HG03520 (cell line): ENCODE data around the gene TMC2.

Experiments used
- ATAC-seq: cut with Tn5 transposase; IDR thresholded peaks from one replicate; pipeline ENCODE4 v1.9.1; 2021; ENCODE audit warnings: mild to moderate bottlenecking, moderate library complexity; ENCODE audit not compliant: unreplicated experiment

The TMC2 gene

GRCh38 chr20:2564406-2564805 is 28.0 kb downstream of the TMC2 start:
- no peak for ATAC-seq

GRCh38 chr20:2575682-2576081 is 39.3 kb downstream of the TMC2 start:
- ATAC-seq: no peak

DNA sequence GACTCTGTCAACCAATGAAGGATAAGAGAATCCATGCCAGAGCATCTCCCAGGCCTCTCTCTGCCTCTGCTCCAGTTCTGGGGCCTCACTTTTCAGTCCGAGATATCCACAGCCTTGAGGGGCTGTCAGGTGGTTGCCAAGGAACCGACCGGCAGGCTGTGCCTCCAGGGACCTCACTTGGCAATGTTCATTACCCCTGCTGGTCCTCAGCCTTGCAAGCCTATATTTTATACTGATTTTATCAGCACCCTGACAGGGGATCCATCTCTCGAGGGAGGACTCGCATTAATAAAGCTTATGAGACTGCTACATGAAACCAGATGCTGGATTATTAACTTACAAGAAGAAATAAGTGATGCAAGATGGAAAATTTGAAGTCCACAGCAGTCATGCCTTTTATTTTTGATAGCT is 39.9 kb downstream of the TMC2 start:
- ATAC-seq: no peak

DNA sequence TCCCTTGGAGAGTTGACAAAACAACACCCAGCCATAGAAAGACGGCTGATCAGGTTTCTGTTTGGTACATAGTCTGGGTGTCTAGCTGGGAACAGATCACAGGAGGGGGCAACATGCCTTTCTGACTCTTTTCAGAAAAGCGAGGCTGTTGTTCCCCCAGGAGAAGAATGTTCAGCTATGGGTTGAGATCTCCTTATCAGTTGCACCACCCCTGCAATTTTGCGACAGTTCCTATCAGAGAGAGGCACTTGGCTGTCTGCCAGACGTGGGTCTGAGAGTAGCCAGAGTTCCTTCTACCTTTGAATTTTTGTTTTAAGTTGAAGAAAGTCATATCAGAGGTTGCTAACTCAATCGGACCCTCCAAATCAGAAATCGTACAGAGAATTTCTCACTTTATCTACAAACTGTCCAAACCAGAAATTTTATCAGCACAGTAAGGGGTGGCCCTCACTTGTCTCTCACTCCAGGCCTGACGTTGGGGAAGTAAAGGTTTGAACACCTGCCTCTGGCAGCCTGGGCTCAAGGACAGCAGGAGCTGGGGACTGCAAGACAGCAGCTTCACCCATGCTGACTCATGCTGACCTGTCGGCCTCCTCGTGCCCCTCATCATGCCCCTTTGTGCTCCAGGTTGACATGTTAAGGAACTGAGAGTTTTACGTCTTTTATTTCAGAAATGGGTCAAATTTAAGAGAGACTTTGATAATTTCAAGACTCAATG is 42.3 kb downstream of the TMC2 start:
- no peak for ATAC-seq

GRCh38 chr20:2585811-2586210 is 49.4 kb downstream of the TMC2 start:
- no peak for ATAC-seq

GRCh38 chr20:2593756-2594155 is 57.4 kb downstream of the TMC2 start:
- ATAC-seq: no peak

DNA sequence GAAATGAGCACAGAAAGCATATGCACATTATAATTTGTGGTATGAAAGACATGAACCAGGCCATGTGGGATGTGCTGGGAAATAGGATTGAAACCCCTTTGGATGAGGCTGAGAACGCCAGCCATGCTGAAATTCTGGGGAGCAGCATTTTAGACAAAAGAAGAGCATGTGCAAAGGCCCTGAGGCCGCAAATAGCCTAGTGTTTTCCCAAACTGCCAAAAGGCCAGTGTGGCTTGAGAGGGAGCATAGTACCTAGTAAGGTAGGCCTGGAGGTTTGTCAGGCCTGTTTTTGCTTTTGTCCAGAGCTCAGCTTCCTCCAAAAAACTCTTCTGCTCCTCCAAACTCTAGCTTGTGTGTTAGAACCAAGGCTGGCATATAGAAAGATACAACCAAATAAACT is 58.7 kb downstream of the TMC2 start:
- ATAC-seq: no peak

DNA sequence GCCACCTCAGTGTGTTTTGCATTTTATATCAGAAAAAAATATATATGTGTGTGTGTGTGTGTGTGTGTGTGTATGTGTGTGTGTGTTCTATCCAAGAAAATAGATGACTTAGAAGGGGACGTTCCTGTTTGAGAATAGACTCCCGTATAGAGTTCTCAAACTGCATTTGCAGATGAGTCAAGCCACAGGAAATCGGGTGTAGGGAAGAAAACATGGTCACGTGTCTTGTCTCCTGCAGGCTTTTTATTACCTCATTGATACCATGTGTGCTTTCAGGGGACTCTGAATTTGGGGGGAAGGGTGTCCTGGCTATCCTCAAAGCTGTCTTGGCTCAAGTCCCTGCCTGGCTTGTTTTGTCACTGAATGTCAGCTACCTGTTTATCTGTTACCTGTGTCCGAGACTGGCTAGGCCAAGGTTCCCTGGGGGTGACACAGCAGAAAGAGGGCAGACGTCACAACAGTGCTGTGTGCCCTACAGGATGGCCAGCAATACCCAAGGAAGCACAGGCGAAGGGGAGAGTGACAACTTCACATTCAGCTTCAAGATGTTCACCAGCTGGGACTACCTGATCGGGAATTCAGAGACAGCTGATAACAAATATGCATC is 60.4 kb downstream of the TMC2 start:
- ATAC-seq: no peak

GRCh38 chr20:2599288-2600006 is 63.1 kb downstream of the TMC2 start:
- ATAC-seq: no peak

DNA sequence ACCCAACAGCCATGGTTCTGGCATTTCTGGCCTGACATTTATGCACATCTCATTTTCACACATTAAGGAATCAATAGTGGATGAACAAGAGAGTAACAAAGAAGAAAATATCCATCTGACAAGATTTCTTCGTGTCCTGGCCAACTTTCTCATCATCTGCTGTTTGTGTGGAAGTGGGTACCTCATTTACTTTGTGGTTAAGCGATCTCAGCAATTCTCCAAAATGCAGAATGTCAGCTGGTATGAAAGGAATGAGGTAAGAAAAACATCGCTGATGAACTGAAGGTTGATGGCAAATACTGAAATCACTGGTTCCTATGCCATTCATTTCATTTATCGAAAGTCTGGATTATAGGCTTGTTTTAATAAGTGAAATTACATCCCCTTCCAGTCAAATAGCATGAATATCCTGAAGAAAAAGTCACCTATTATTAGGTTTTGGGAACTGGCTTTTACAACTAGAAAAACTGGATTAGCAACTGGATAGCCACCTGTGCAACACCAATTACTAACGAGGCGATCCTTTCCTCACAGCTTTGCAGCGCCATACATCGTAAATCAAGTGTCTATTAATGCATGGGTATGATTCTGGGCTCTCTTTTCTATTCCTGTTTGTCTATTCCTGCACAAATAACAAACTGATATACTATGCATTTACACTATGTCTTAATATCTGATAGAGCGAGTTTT is 65.8 kb downstream of the TMC2 start:
- no peak for ATAC-seq

- no peak for ATAC-seq
These were observed 66.4 kb downstream of the TMC2 start for GRCh38 chr20:2602746-2603145.

GRCh38 chr20:2603816-2604505 is 67.6 kb downstream of the TMC2 start:
- ATAC-seq: no peak

DNA sequence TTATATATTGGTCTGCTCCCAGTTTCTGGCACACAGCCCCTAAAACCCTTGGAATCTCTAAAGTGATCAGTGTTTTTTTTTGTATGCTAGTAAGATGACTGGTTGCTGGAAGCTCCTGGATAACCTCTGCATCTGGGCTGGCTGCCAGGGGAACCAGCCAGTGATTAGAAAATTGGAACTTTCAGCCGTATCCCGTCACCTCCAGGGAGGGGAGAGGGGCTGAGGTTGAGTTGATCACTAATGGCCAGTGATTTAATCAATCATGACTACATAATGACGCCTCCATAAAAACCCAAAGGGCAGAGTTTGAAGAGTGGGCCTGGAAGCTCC is 68.1 kb downstream of the TMC2 start:
- ATAC-seq: no peak

- ATAC-seq: no peak
These were observed 70.2 kb downstream of the TMC2 start for GRCh38 chr20:2606507-2607006.

GRCh38 chr20:2610326-2610725 is 74.0 kb downstream of the TMC2 start:
- ATAC-seq: no peak

DNA sequence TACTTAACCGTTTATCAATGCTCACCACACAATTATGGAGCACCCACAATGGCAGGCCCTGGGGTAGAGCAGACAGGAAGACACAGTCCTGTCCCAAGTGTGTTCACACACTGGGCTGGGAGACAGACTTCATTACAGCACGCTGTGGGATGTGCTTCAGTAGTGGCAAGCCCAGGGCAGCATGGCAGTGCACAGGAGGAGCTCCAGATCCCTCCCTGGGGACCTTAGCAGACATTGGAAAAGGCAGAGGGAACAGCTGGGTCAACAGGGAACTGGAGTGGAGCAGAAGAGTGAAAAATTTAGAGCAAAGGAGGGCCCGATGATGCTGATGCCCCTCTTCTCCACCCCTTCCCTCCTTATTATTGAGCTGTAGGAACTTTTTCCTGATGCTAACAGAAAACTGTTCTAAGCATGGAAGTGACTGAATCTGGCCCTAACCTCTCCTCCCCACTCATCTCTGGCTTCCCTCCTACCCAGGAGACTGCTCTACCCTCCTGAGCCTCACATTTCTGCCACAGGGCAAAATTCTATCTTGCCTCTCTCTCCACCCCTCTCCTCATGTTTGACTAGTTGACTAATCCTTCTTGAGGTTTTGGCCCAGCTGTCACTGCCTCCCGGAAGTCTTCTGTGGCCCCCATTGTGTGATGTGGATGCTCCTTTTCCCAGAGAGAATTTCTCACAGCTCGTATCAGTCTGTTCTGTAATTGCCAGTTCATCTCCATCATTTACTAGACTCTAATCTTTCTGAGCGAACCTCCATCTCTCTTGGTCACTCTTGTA is 74.8 kb downstream of the TMC2 start:
- no peak for ATAC-seq

DNA sequence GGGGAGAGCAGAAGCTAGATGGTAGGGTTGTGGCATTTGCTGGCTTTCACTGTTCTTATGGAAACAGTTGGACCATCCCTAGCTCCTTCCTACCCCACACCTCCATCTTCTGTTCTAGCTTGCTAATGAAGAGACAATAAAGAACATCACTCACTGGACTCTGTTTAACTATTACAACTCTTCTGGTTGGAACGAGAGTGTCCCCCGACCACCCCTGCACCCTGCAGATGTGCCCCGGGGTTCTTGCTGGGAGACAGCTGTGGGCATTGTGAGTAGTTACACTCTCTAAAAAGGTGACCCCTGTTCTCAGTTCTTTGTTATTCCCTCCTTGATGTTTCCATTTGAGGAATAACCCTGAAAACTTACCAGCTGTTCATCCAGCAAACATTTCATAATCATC is 75.7 kb downstream of the TMC2 start:
- no peak for ATAC-seq

- no peak for ATAC-seq
These were observed 80.3 kb downstream of the TMC2 start for GRCh38 chr20:2616634-2617033.

DNA sequence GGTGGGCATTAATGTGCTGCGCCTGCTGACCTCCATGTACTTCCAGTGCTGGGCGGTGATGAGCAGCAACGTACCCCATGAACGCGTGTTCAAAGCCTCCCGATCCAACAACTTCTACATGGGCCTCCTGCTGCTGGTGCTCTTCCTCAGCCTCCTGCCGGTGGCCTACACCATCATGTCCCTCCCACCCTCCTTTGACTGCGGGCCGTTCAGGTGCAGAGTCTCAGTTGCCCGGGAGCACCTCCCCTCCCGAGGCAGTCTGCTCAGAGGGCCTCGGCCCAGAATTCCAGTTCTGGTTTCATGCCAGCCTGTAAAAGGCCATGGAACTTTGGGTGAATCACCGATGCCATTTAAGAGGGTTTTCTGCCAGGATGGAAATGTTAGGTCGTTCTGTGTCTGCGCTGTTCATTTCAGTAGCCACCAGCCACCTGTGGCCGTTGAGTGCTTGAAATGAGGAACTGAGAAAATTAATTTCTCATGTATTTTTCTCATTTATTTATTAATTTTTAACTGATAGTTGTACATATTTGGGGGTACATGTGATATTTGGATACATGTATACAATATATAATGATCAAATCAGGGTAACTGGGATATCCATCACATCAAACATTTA is 80.8 kb downstream of the TMC2 start:
- no peak for ATAC-seq

- ATAC-seq: no peak
These were observed 82.4 kb downstream of the TMC2 start for GRCh38 chr20:2618815-2619214.
